ENCODE measurements around the gene CUL4B. TPM values are rescaled to one million over a fixed set of nuclear protein-coding genes. Genes with fewer than 3 reads are reported as not detected.

Gene CUL4B
- total RNA-seq, 1 experiment from 2014 or later, result 38.9 TPM

GRCh38 chrX:120604361-120604782 lies 43.6 kb upstream of the CUL4B start:
- ChIA-PET POLR2A (interaction anchor here (0.9 to 2.7 kb wide), 2 partner anchors 26 to 43 kb away, joined by 6 to 21 read pairs; partner anchors contain the start of genes C1GALT1C1 and CUL4B), CTCF (interaction anchor here (1.0 to 1.3 kb wide), 2 partner anchors 44 to 118 kb away, joined by 3 to 4 read pairs; partner anchors contain the start of gene CUL4B)
- TF ChIP-seq STAT6 (CRISPR knock-in tag; conservative IDR thresholded peaks at IDR 0.05; ENCODE audit: low read depth) (no peak), ARID4B (CRISPR knock-in tag; IDR thresholded peaks at IDR 0.05; ENCODE audit: borderline replicate concordance) (no peak), ATF1 (CRISPR knock-in tag; IDR thresholded peaks at IDR 0.05) (no peak), E2F5 (CRISPR knock-in tag; IDR thresholded peaks at IDR 0.05) (no peak), TP53 (CRISPR knock-in tag; IDR thresholded peaks at IDR 0.05) (no peak), ERG (CRISPR knock-in tag; IDR thresholded peaks at IDR 0.05) (no peak), NR3C1 (CRISPR knock-in tag; conservative IDR thresholded peaks at IDR 0.05; ENCODE audit: low read depth) (no peak), RORB (CRISPR knock-in tag; IDR thresholded peaks at IDR 0.05) (no peak), ZNF425 (CRISPR knock-in tag; conservative IDR thresholded peaks at IDR 0.05) (no peak), AFF4 (CRISPR knock-in tag; IDR thresholded peaks at IDR 0.05; ENCODE audit: borderline replicate concordance) (no peak), PRRX2 (CRISPR knock-in tag; IDR thresholded peaks at IDR 0.05) (no peak), ETV6 (CRISPR knock-in tag; IDR thresholded peaks at IDR 0.05) (no peak), FOXK1 (CRISPR knock-in tag; IDR thresholded peaks at IDR 0.05) (no peak), CBFB (CRISPR knock-in tag; IDR thresholded peaks at IDR 0.05; ENCODE audit: low read depth) (no peak), NFE2L1 (CRISPR knock-in tag; IDR thresholded peaks at IDR 0.05) (no peak), MYBL2 (CRISPR knock-in tag; IDR thresholded peaks at IDR 0.05) (no peak), E2F1 (CRISPR knock-in tag; IDR thresholded peaks at IDR 0.05) (no peak)
- Mint-ChIP-seq H3K4me3 (peak overlapping the region; percentile 94), H3K4me1 (peaks cover 5% of the 10 kb centered on the region), H3K27ac (peak overlapping the region; percentile 97), H3K36me3 (peaks cover 3% of the 10 kb centered on the region; the same call in 1 of the 2 replicates), H3K9me3 (no peaks in the 10 kb centered on the region), H3K27me3 (ENCODE audit: low read depth) (peaks cover 4% of the 10 kb centered on the region)
- ATAC-seq (no peak; the same call in 1 of the 2 replicates), DNase-seq (ENCODE audit: low spot score) (no peak)
